Measurements from ENCODE around the gene SCAMP2. TPM values are rescaled to one million over a fixed set of nuclear protein-coding genes. Genes with fewer than 3 reads are reported as not detected.

Gene SCAMP2
- total and polyA plus RNA-seq, 10 of the 15 experiments (the other 5 are each of a cell fraction or from before 2014, with no cell fraction given), result 10.9 to 158 (median 99.6) TPM

- ChIA-PET CTCF (interaction anchor here (1.1 to 8.9 kb wide), 5 partner anchors 9 to 267 kb away, joined by 3 to 129 read pairs (median 3); partner anchors contain the start of gene SCAMP2), POLR2A (interaction anchor here (1.0 to 2.0 kb wide), 5 partner anchors 9 to 41 kb away, joined by 3 to 5 read pairs (median 4); partner anchors contain the start of gene FAM219B), RAD21 (ENCODE audit: unreplicated experiment) (interaction anchor here (1.0 to 1.6 kb wide), 2 partner anchors 9 to 126 kb away, joined by 3 to 6 read pairs; partner anchors contain the start of gene FAM219B), SMC1A (ENCODE audit: uncharacterized antibody, unreplicated experiment) (interaction anchor here (0.6 to 1.3 kb wide), 5 partner anchors 13 to 128 kb away, joined by 3 to 4 read pairs (median 3); no protein-coding TSS in a partner anchor)
- Histone ChIP-seq H3K4me1 (ENCODE audit: control insufficient read depth, insufficient read depth, low read length) (peaks cover 19% of the 10 kb centered on the region), H3K9ac (ENCODE audit: control insufficient read depth, insufficient read depth, low read length) (no peak overlapping the region), H3K9me3 (replicated peaks; ENCODE audit: control insufficient read depth, insufficient read depth, low read length) (no peaks in the 10 kb centered on the region), H3K79me2 (ENCODE audit: control insufficient read depth, insufficient read depth, low read length) (no peaks in the 10 kb centered on the region), H3K4me2 (ENCODE audit: control insufficient read depth, insufficient read depth) (no peak overlapping the region), H3K36me3 (ENCODE audit: control insufficient read depth in 2 of 2, insufficient read depth in 2 of 2, low read length in 1 of 2) (peaks cover 8 to 22% of the 10 kb centered on the region in 2 experiments), H3K27ac (ENCODE audit: control insufficient read depth, insufficient read depth) (no peak overlapping the region), H2AFZ (ENCODE audit: control insufficient read depth, low read depth, low read length) (no peak overlapping the region), H3K27me3 (replicated peaks in 1 of 2; ENCODE audit: control insufficient read depth in 2 of 2, insufficient read depth in 2 of 2, low read length in 1 of 2) (no peaks in the 10 kb centered on the region), H3K4me3 (no peak overlapping the region), H4K20me1 (ENCODE audit: control insufficient read depth, insufficient read depth) (no peaks in the 10 kb centered on the region)
- over 99% methylated on average over 6 of the region's 6 CpGs for WGBS (ENCODE audit: insufficient coverage, insufficient replicate concordance, low lambda C conversion rate, missing lambda C conversion rate)
- ATAC-seq, result no peak
- no peak for FAIRE-seq
- intact Hi-C loops (cut with micrococcal nuclease; ENCODE audit: unreplicated experiment) (no loop called here), in situ Hi-C loops (cut with MboI) (no loop called here)
- no peak for TF ChIP-seq NFYA (IDR thresholded peaks at IDR 0.05; ENCODE audit: borderline replicate concordance, low read depth, low read length)
- TF ChIP-seq POLR2A (IDR thresholded peaks at IDR 0.05; ENCODE audit: low read depth, low read length), result peak; percentile 51
- no peak for TF ChIP-seq ZBED1 (IDR thresholded peaks at IDR 0.05; ENCODE audit: borderline replicate concordance)
- DNase-seq (ENCODE audit: low read depth, low spot score), result no peak
- BruUV-seq (replicated peaks), result no TSS peak
These were observed 24.1 kb upstream of the SCAMP2 start for GRCh38 chr15:74897300-74897701.

- Histone ChIP-seq H3K9me3 (replicated peaks; ENCODE audit: control insufficient read depth, insufficient read depth, low read length) (no peaks in the 10 kb centered on the region), H3K79me2 (ENCODE audit: control insufficient read depth, insufficient read depth, low read length) (peaks cover under 1% of the 10 kb centered on the region; the same call in 1 of the 2 replicates), H3K27ac (ENCODE audit: control insufficient read depth, insufficient read depth) (no peak overlapping the region), H3K9ac (ENCODE audit: control insufficient read depth, insufficient read depth, low read length) (no peak overlapping the region), H3K36me3 (ENCODE audit: control insufficient read depth in 2 of 2, insufficient read depth in 2 of 2, low read length in 1 of 2) (peaks cover 7 to 17% of the 10 kb centered on the region in 2 experiments), H3K4me2 (ENCODE audit: control insufficient read depth, insufficient read depth) (no peak overlapping the region), H3K27me3 (replicated peaks in 1 of 2; ENCODE audit: control insufficient read depth in 2 of 2, insufficient read depth in 2 of 2, low read length in 1 of 2) (no peaks in the 10 kb centered on the region), H2AFZ (ENCODE audit: control insufficient read depth, low read depth, low read length) (no peak overlapping the region), H3K4me3 (no peak overlapping the region), H3K4me1 (ENCODE audit: control insufficient read depth, insufficient read depth, low read length) (peaks cover 21% of the 10 kb centered on the region), H4K20me1 (ENCODE audit: control insufficient read depth, insufficient read depth) (no peaks in the 10 kb centered on the region)
- ChIA-PET RAD21 (ENCODE audit: unreplicated experiment) (interaction anchor here (1.0 kb wide), 1 partner anchor 10 kb away, joined by 3 read pairs; the partner anchor contains the start of gene FAM219B), CTCF (interaction anchor here (1.3 to 8.9 kb wide), 5 partner anchors 12 to 266 kb away, joined by 3 to 129 read pairs (median 5); partner anchors contain the start of gene SCAMP2), SMC1A (ENCODE audit: uncharacterized antibody, unreplicated experiment) (interaction anchor here (1.0 to 1.3 kb wide), 3 partner anchors 12 to 123 kb away, joined by 3 to 4 read pairs (median 3); no protein-coding TSS in a partner anchor), POLR2A (interaction anchor here (0.8 to 1.7 kb wide), 2 partner anchors 10 to 38 kb away, joined by 3 to 5 read pairs; partner anchors contain the start of gene FAM219B)
- DNase-seq (ENCODE audit: low read depth, low spot score) (no peak), ATAC-seq (no peak), FAIRE-seq (no peak)
- no TSS peak for BruUV-seq (replicated peaks)
- intact Hi-C loops (cut with micrococcal nuclease; ENCODE audit: unreplicated experiment) (no loop called here), in situ Hi-C loops (cut with MboI) (no loop called here)
- 98% methylated on average over 3 of the region's 3 CpGs for WGBS (ENCODE audit: insufficient coverage, insufficient replicate concordance, low lambda C conversion rate, missing lambda C conversion rate)
- TF ChIP-seq SUPT20H (IDR thresholded peaks at IDR 0.05; ENCODE audit: borderline replicate concordance, control insufficient read depth, low read depth, low read length) (no peak), CBX5 (IDR thresholded peaks at IDR 0.05; ENCODE audit: low read depth) (no peak), RFX5 (IDR thresholded peaks at IDR 0.05; ENCODE audit: low read depth, low read length) (no peak), NFYB (IDR thresholded peaks at IDR 0.05; ENCODE audit: insufficient read depth, low read depth, low read length) (no peak), TAF1 (IDR thresholded peaks at IDR 0.05; ENCODE audit: borderline replicate concordance, low read depth, low read length) (no peak), ATF3 (IDR thresholded peaks at IDR 0.05; ENCODE audit: borderline replicate concordance, extremely low read depth, low read depth, low read length) (no peak), IRF4 (IDR thresholded peaks at IDR 0.05; ENCODE audit: low read depth, low read length) (no peak), BHLHE40 (IDR thresholded peaks at IDR 0.05; ENCODE audit: borderline replicate concordance in 1 of 2, low read depth in 2 of 2, low read length in 1 of 2) (no peak), WRNIP1 (IDR thresholded peaks at IDR 0.05; ENCODE audit: borderline replicate concordance, low read depth, low read length) (no peak), DPF2 (IDR thresholded peaks at IDR 0.05) (no peak), MTA3 (IDR thresholded peaks at IDR 0.05; ENCODE audit: borderline replicate concordance, low read length) (no peak)
These were observed 23.2 kb upstream of the SCAMP2 start for GRCh38 chr15:74896316-74896715.
